Measurements from ENCODE around the gene DOCK9.

DNA sequence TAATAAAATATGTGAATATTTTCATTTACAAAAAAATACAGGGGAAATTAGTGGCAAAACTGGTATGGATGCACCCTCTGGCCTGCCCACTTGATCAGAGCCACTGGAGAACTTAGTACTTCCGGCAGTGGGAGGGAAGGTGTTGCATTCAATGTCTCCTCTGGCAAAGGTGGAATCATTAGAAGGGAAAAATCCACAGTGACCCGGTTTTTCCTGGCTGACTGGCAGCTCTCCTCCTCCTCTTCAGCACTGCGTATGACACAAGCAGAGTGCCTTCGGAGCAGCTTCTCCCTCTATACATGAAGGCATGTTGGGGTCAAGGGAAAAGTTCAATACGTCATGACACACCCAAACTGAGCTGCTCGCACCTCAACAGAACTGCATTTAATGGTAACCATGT is 123.4 kb downstream of the DOCK9 start:
- no peak for TF ChIP-seq EZH2 (IDR thresholded peaks at IDR 0.05; ENCODE audit: low read length)
- TF ChIP-seq, protein P1, sequence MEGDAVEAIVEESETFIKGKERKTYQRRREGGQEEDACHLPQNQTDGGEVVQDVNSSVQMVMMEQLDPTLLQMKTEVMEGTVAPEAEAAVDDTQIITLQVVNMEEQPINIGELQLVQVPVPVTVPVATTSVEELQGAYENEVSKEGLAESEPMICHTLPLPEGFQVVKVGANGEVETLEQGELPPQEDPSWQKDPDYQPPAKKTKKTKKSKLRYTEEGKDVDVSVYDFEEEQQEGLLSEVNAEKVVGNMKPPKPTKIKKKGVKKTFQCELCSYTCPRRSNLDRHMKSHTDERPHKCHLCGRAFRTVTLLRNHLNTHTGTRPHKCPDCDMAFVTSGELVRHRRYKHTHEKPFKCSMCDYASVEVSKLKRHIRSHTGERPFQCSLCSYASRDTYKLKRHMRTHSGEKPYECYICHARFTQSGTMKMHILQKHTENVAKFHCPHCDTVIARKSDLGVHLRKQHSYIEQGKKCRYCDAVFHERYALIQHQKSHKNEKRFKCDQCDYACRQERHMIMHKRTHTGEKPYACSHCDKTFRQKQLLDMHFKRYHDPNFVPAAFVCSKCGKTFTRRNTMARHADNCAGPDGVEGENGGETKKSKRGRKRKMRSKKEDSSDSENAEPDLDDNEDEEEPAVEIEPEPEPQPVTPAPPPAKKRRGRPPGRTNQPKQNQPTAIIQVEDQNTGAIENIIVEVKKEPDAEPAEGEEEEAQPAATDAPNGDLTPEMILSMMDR (optimal IDR thresholded peaks at IDR 0.05 in 1 of 3, IDR thresholded peaks at IDR 0.05 in 1 of 3, conservative IDR thresholded peaks at IDR 0.05 in 1 of 3; ENCODE audit: extremely low read depth in 1 of 3, insufficient read depth in 2 of 3, low read length in 3 of 3): no peak

Measured in keratinocyte (primary cell).